Superior temporal gyrus (tissue), 1 donor: Measurements from ENCODE around the gene MEF2C.
A peak's percentile ranks its signal among the peaks of the same experiment; 100 is the strongest.
"Not testable (repeated sequence)": the region's sequence is repeated elsewhere in the genome, so short reads cannot be mapped to it uniquely, and the experiment has no call there.

ENCODE experiments used
- DNase-seq: peaks from one replicate; pipeline ENCODE4 v3.0.0-alpha.2; 2016; ENCODE audit errors: extremely low spot score

The MEF2C gene

DNA sequence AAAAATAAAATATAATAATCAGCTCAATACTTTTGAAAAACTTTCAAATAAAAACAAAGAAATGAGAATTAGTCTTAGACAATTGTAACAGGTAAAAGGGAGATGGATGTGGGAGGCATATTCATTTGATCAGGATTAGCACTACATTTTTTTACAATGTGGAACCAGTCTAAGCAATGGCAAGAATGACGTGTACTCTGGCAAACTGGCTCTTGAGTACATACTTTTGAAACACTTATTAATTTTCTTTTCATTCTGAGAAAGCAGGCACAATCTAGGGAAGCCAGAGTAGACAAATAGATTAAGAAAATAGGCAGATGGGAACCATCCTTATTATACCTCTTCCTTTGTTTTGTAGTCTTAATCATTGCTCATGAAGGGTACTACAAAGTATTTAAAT is 79.7 kb downstream of the MEF2C start:
- no peak for DNase-seq

DNA sequence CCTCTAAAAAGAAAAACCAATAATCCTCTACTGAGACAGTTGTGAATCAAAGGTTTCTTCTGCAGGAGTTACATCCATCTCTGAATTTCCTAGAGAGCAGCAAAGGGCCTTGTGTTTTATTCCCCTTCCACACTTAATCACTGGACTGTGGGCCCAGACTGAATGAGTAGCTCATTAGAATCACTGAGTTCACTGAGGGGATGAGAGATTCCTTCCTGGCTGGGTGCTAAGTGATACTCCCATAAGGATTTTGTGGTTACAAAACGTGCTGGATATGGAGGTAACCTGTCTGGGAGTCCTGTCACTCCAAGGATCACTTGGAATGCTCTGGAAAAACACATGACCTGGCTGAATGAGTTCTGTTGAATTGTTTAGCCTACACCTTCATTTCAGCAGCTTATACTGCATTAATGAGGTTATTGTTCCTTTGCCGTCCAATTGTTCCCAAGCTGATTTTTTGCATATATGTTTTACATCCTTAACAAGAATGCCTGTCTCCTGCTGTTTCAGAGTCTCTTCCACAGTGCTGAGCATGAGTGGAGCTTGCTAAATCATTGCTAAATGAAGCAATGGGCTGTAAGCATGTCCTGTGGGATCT is 82.9 kb downstream of the MEF2C start:
- DNase-seq: no peak

DNA sequence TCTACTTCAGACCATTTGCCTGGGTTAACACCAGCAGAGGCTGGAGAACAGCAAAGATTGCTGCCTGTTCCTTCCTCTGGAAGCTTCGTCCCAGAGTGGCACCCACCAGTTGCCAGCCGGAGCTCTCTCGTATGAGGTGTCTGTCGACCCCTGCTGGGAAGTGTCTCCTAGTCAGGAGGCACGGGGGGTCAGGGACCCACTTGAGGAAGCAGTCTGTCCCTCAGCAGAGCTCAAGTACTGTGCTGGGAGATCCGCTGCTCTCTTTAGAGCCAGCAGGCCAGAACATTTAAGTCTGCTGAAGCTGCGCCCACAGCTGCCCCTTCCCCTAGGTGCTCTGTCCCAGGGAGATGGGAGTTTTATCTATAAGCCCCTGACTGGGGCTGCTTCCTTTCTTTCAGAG is 84.1 kb downstream of the MEF2C start:
- not testable (repeated sequence) for DNase-seq

GRCh38 chr5:88793797-88794196 is 89.2 kb downstream of the MEF2C start:
- DNase-seq: not testable (repeated sequence)

DNA sequence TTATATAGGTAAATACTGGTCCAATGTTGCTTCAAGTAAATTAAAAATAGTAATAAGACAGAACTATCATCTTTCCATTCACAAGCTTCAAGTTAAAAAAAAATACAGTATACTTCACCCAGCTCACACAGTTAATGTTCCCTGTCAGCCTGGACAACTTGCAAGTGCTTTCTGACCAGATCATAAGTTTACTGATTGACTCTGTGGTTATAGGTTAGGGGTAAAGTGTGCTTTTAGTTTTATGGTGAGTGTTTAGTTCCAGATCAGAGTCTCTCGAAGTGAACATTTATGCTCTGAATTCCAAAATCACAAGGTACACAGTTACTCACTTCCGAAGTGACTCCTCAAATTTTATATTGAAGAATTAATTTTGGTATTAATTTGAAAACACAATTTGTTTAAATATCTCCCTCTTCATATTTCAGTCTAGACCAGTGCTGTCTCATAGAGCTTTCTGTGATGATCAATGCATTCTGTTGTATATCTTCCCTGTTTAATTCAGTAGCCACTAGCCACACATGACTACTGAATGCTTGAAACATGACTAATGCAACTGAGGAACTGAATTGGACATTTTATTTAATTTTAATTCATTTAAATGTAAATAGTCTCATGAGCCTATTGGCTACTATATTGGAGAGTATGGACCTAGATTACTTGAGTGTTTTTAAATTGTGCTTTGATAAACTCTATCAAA is 90.7 kb downstream of the MEF2C start:
- DNase-seq: no peak

DNA sequence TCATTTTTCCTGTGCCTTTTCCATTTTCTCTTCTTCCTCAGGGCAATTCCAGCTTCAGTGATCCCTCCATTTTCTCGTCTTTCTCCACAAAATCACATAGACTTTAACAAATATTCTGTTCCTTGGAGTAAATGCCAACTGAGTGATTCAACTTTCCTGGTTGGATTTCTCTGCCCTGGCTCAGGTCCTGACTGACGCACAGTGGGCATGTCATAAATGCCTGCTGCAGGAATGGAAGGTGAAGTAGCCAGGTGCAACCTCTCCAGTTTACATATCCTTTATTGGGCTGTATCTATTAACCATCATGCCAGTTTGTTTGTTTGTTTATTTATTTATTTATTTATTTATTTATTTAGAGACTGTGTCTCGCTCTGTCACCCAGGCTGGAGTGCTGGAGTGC is 95.1 kb downstream of the MEF2C start:
- no peak for DNase-seq

DNA sequence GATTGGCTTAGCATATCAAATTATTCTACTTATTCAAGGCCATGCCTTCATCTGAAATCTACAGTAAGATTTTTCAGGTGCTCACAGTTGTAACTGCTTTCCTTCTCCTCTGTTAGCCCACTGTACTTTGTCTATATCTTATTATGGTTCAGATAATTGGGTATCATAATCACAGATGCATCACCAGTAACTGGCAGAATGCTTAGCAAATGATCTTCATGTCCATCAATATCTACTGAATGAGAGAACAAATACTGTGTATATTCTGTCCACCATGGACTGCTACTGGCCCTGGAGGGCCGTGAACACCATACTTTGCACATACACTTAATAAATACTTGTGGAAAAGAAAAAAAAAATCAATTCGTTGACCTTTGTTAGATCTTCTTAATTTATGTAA is 96.2 kb downstream of the MEF2C start:
- DNase-seq: no peak

DNA sequence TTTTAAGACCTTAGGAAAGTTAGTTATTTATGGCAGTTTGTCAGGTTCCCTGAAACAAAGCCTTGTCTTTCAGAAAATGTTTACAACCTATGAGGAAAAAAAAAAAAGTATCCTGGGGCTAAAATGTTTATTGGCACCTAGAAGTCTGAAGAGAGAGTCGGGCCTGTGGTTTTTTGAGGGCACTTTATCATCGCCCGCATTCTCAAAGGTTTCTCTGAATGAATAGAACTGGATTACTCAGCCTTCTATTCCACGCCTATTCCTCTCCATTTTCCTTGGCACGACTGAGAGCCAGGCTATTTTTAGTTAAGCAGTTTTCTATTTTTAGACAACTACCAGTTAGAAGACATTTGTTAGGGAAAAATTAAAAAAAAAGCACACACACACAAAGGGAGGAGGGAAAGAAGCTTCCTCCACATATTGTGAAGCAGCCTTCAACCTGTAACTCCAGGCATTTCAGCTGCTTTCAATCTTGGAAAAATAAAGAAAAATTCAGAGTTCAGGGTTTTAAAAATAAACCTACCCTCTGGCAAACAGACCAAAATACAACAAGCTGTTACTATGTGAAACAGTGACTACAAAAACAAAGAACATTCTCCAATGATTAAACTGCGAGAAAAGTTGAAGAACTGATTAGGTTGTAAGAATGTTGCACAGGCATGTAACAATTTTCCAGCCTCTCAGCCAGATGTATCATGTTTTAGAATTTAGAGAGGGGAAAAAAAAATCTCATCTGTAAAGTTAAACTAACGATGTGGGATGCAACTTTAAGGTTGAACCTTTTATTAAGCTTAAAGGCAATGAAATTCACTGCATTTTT is 97.0 kb downstream of the MEF2C start:
- DNase-seq: peak; percentile 80

GRCh38 chr5:88782571-88782970 is 100.4 kb downstream of the MEF2C start:
- DNase-seq: no peak

DNA sequence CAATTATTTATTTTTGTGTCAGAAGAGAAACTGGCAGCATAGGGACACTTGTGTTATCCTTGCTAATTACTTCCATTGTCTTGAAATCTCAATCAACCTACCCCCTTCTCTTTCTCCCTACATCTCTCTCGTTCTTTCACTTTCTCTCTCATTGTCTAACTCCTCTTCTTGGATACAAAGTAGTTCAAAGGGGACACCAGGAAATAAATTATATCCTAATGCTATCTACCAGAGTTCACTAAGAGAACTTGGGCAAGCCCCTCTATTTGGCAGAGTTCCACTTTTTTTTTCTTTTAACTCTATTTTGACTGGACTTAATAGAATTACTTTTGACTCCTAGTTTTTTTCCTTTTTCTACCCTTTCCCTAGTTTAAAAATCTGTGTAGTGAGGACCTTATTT is 102.2 kb downstream of the MEF2C start:
- no peak for DNase-seq

DNA sequence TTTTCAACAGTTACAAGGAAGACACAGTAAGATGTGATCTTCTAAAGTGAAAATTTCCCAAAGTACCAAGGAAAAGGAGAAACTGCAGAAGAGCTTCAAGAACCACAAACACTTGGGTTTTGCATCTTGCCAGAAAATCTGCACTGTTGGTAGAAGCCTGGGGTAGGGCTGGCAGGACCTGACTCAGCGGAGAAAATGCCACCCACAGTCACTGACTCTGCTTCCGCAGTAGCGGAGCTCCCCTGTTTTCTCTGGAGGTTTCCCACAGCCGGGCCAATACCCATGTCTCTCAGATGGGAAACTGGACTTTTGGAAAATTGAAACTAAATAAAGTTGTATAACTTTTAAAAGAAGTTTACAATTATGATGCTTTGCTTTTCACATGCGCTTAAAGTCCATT is 104.2 kb downstream of the MEF2C start:
- no peak for DNase-seq

DNA sequence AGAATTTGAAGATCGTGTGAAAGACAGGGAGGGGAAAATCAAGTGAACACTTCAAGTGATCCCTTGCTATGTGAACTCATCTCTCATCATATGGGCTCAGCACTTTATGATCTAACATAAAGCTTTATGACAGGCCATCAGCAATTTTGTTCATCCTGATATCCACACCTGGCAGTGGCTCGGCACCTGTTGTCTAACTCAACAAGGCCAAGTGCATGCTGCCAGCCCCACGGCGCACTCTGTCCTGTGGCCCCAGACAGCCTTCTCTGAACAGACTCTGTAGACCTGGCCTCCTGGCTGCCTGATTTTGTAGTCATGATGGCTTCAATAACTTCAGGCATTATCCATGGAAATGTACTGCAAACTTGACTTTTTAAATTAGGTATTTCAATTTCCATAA is 106.3 kb downstream of the MEF2C start:
- DNase-seq: no peak

DNA sequence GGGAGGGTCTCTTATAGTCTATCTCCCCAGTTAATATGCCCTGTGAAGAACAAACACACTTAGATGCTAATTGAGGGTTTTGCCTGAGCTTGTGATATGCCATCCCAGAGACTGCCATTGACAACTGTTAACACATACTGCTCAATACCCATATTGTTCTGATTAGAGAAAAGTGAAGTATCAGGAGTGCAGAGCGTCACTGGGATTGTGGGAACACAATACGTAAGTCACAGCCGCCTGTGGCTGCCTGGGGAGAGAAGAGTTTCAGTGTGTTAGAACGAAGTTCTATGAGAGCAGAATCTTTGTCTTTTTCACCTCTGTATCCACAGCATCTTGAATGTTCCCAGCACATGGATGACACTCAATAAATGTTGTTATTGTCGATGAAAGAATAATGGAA is 110.2 kb downstream of the MEF2C start:
- DNase-seq: no peak

GRCh38 chr5:88772047-88772446 is 110.9 kb downstream of the MEF2C start:
- no peak for DNase-seq

DNA sequence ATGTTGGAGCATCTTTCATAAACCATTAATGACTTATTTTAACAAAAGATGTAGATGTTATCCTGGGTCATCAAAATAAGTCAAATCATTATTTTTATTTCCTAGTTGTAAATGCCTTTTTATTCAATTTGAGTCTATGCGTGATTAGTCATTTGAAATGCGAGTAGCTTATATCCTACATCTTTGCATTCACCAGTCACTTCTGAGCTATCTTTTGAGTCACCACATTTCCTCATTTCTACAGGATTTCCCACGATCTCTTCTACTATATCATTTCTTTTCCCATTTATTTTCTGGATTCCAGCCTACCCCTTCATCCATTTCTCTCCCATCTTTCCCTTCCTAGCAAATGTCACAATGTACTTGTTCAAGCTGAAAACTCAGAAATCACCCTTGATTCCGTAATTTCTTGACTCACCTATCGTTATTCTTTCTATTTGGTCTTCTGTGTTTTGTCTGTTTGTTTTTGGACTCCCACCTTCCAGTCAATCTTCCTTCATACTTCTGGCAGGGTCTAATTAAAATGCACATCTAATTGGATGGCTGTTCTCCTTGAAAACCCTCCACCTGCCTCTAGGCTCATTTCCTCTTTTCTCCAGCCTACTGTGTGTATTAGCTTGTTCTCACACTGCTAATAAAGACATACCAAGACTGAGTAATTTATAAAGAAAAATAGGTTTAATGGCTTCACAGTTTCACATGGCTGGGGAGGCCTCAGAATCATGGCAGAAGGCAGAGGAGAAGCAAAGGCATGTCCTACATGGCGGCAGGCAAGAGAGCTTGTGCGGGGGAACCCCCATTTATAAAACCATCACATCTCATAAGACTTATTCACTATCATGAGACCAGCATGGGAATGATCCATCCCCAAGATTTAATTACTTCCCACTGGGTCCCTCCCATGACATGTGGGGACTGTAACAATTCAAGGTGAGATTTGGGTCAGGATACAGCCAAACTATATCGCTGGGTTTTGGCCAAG is 112.4 kb downstream of the MEF2C start:
- DNase-seq: no peak

DNA sequence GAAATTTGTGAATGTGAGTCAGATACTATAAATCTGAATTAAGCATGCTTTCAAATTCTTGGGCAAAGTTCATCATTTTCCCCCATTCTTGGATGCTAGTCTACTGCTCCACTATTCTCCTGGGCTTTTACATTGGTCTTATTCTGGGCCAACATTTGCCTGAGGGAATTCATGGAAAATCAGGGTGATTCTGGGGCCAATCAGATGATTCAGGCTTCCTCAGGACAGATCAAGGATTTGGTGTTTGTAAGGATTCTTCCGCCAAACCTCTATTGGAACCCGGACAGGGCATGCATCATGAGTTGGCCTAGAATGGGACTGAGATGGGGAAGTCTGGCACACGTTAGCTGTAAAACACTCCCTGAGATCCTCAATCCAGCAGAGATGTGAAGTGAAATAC is 113.8 kb downstream of the MEF2C start:
- DNase-seq: no peak

GRCh38 chr5:88768411-88768810 is 114.6 kb downstream of the MEF2C start:
- no peak for DNase-seq

DNA sequence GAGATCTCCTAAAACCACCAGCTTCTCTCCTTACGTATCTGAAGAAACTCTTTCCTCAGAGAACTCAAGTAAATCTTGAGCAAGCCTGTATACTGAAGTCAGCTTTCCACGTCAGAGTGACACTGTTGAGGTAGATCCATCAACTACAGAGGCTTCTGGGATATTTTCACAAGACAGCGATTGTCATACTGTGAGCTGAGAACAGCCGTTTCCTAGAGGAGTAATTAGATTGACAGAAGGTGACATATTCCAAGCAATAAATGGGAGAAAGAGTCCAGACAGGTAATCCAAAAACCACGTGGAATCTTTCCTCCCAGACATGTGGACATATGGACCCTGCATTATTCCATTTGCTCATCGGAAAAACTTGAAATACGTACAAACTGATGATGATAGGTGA is 117.2 kb downstream of the MEF2C start:
- no peak for DNase-seq

DNA sequence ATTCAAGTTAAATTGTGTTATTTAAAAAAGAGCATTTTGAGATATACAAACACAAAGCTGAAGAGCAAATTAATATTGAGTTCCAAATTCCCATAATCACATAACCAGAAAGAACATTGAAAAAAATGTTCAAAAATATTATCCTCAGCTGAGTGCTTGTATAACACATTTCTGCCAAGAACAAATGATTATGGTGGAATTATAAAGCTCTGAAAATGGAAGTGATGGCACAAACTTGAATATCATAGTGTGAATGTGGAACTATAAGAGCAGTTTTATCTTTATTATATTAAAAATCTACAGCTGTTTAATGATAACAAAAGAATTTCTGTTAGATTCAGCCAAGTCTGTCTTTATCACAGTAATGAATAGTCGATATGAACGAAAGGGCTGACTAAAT is 117.8 kb downstream of the MEF2C start:
- DNase-seq: no peak

GRCh38 chr5:88761939-88762338 is 121.0 kb downstream of the MEF2C start:
- DNase-seq: no peak

DNA sequence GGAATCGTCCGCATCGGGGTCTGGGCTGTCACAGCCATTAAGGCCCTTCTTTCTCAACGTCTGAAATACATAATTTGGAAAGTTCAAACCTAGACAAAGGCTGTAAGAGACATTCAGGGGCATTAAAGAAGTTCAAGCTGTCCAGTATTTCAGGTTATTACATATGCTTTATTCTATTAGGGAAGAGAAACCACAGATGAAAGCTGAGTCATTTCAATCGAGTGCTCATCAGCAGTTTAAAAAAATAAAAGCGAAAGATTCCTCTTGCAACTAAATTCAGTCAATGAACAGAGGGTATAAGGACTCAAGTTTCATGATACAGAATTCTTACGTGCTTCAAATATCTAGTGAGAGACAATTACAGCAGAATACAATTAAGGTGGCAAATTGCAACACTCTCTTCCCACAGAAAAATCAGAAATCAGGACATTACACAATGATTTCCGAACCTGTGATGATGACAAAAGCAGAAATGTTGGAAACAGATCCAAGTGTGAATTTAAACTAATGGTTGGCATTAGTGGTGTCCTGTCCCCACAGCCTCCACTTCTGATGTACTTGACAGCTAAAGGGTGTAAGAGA is 121.6 kb downstream of the MEF2C start:
- no peak for DNase-seq
